H1 (cell line): ENCODE measurements around the gene LEFTY1.

Source experiments
- CEBPB ChIP-seq: IDR thresholded peaks from 2 replicates; pipeline ENCODE4 v1.6.1; 2012; ENCODE audit warnings: low read depth, low read length
- CHD2 ChIP-seq: IDR thresholded peaks from 2 replicates; pipeline ENCODE4 v1.6.1; 2012; ENCODE audit warnings: low read length, improper control_type of control experiment
- CREB1 ChIP-seq: IDR thresholded peaks from 2 replicates; pipeline ENCODE4 v1.6.1; 2012; ENCODE audit warnings: inconsistent platforms
- E2F6 ChIP-seq: IDR thresholded peaks from 2 replicates; pipeline ENCODE4 v1.6.1; 2012; ENCODE audit warnings: inconsistent platforms
- EP300 ChIP-seq, 2 experiments: IDR thresholded peaks; 1 replicate in 1 of 2; 2 replicates in 1 of 2; pipeline ENCODE4 v1.6.1; 2011 to 2012; ENCODE audit warnings: low read depth in 2 of 2, low read length in 2 of 2, mild to moderate bottlenecking in 2 of 2, borderline replicate concordance in 1 of 2, inconsistent platforms in 1 of 2, moderate library complexity in 1 of 2
- HDAC6 ChIP-seq: IDR thresholded peaks from one replicate; pipeline ENCODE4 v1.7.1; 2012; ENCODE audit warnings: low read depth, mild to moderate bottlenecking, inconsistent platforms, low read length, moderate library complexity
- MAFK ChIP-seq: IDR thresholded peaks from 2 replicates; pipeline ENCODE4 v1.6.1; 2012; ENCODE audit warnings: low read depth, mild to moderate bottlenecking, improper control_type of control experiment, low read length
- NRF1 ChIP-seq: IDR thresholded peaks from 2 replicates; pipeline ENCODE4 v1.6.1; 2011; ENCODE audit warnings: mild to moderate bottlenecking, low read depth, low read length, improper control_type of control experiment
- POLR2A ChIP-seq, 2 experiments: IDR thresholded peaks; 1 replicate in 1 of 2; 2 replicates in 1 of 2; pipeline ENCODE4 v1.6.1; 2011; ENCODE audit warnings: low read depth in 2 of 2, low read length in 2 of 2, mild to moderate bottlenecking in 2 of 2; ENCODE audit errors: control extremely low read depth in 1 of 2
- POLR2AphosphoS5 ChIP-seq: IDR thresholded peaks from 2 replicates; pipeline ENCODE4 v1.6.1; 2011; ENCODE audit warnings: low read depth, low read length
- USF2 ChIP-seq: IDR thresholded peaks from 2 replicates; pipeline ENCODE4 v1.6.1; 2011; ENCODE audit warnings: low read length, improper control_type of control experiment
- TF ChIP-seq, protein P1 (sequence below), 3 experiments: IDR thresholded peaks; 1 replicate in 2 of 3; 2 replicates in 1 of 3; pipeline versions ENCODE4 v1.5.1 to v1.6.1; 2011; ENCODE audit warnings: low read length in 3 of 3, mild to moderate bottlenecking in 3 of 3, inconsistent platforms in 2 of 3, low read depth in 1 of 3, moderate library complexity in 1 of 3; ENCODE audit not compliant: insufficient read depth in 1 of 3; ENCODE audit errors: control extremely low read depth in 1 of 3

DNA sequence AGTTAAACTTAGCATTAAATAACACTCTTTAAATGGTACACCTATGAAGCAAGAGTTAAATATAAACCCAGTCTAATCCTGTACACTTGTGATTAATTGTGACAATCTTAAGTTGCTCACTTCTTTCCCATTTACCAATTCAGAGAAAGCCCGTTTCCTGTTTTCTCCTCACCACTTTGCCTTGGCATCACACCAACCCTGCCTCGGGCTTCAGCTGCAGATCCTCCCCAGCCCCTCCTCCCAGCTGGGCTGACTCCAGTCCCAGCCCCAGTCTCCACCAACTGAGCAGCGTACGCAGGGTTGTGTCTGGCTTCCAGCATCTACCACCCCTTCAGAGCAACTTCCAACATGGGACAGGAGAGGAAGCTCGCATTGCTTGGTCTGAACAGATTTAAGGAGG, 31.0 kb upstream of the LEFTY1 start:
- no peak for TF ChIP-seq NRF1
- TF ChIP-seq MAFK: no peak
- no peak for TF ChIP-seq POLR2A (IDR thresholded peaks at IDR 0.05; ENCODE audit: control extremely low read depth in 1 of 2, low read depth in 2 of 2, low read length in 2 of 2)
- TF ChIP-seq HDAC6: no peak
- TF ChIP-seq USF2: no peak
- TF ChIP-seq, protein P1, sequence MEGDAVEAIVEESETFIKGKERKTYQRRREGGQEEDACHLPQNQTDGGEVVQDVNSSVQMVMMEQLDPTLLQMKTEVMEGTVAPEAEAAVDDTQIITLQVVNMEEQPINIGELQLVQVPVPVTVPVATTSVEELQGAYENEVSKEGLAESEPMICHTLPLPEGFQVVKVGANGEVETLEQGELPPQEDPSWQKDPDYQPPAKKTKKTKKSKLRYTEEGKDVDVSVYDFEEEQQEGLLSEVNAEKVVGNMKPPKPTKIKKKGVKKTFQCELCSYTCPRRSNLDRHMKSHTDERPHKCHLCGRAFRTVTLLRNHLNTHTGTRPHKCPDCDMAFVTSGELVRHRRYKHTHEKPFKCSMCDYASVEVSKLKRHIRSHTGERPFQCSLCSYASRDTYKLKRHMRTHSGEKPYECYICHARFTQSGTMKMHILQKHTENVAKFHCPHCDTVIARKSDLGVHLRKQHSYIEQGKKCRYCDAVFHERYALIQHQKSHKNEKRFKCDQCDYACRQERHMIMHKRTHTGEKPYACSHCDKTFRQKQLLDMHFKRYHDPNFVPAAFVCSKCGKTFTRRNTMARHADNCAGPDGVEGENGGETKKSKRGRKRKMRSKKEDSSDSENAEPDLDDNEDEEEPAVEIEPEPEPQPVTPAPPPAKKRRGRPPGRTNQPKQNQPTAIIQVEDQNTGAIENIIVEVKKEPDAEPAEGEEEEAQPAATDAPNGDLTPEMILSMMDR (IDR thresholded peaks at IDR 0.05; ENCODE audit: control extremely low read depth in 1 of 3, insufficient read depth in 1 of 3, low read depth in 1 of 3, low read length in 3 of 3): no peak
- no peak for TF ChIP-seq CHD2
- no peak for TF ChIP-seq POLR2AphosphoS5
- TF ChIP-seq CEBPB: no peak
- TF ChIP-seq CREB1: no peak
- TF ChIP-seq E2F6: no peak
- TF ChIP-seq EP300 (IDR thresholded peaks at IDR 0.05; ENCODE audit: borderline replicate concordance in 1 of 2, low read depth in 2 of 2, low read length in 2 of 2): no peak
